ENCODE measurements around the gene CCDC148. TPM values are rescaled to one million over a fixed set of nuclear protein-coding genes. Genes with fewer than 3 reads are reported as not detected.

CCDC148 gene
- total RNA-seq, 1 donor from 2014 or later, result 1.0 TPM

DNA sequence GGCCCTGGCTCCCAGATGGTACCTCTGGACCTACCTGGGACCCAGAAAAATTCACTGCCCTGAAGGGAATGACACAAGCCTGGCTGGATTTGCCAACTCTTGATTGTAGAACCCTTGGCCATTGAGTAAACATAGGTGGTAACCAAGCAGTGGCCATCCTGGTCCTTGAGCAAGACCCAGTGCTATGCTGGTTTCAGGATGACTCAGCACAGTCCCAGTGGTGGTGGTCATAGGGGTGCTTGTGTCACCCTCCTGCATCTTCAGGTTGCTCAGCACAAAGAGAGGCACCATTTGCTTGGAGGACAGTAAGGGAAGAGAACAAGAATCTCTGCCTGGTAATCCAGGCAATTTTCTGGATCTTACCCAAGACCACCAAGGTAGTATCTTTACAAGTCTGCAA lies 302.0 kb downstream of the CCDC148 start:
- Histone ChIP-seq H3K4me3 (ENCODE audit: low read depth, low read length) (no peak overlapping the region), H3K36me3 (ENCODE audit: control insufficient read depth, insufficient read depth, low read length) (no peaks in the 10 kb centered on the region), H3K27me3 (ENCODE audit: control insufficient read depth, insufficient read depth, low read length) (no peaks in the 10 kb centered on the region)
- TF ChIP-seq, protein P1, sequence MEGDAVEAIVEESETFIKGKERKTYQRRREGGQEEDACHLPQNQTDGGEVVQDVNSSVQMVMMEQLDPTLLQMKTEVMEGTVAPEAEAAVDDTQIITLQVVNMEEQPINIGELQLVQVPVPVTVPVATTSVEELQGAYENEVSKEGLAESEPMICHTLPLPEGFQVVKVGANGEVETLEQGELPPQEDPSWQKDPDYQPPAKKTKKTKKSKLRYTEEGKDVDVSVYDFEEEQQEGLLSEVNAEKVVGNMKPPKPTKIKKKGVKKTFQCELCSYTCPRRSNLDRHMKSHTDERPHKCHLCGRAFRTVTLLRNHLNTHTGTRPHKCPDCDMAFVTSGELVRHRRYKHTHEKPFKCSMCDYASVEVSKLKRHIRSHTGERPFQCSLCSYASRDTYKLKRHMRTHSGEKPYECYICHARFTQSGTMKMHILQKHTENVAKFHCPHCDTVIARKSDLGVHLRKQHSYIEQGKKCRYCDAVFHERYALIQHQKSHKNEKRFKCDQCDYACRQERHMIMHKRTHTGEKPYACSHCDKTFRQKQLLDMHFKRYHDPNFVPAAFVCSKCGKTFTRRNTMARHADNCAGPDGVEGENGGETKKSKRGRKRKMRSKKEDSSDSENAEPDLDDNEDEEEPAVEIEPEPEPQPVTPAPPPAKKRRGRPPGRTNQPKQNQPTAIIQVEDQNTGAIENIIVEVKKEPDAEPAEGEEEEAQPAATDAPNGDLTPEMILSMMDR (IDR thresholded peaks at IDR 0.05; ENCODE audit: insufficient read depth, low read length, poor library complexity, severe bottlenecking), result no peak
- no peak for DNase-seq (ENCODE audit: low read depth)

DNA sequence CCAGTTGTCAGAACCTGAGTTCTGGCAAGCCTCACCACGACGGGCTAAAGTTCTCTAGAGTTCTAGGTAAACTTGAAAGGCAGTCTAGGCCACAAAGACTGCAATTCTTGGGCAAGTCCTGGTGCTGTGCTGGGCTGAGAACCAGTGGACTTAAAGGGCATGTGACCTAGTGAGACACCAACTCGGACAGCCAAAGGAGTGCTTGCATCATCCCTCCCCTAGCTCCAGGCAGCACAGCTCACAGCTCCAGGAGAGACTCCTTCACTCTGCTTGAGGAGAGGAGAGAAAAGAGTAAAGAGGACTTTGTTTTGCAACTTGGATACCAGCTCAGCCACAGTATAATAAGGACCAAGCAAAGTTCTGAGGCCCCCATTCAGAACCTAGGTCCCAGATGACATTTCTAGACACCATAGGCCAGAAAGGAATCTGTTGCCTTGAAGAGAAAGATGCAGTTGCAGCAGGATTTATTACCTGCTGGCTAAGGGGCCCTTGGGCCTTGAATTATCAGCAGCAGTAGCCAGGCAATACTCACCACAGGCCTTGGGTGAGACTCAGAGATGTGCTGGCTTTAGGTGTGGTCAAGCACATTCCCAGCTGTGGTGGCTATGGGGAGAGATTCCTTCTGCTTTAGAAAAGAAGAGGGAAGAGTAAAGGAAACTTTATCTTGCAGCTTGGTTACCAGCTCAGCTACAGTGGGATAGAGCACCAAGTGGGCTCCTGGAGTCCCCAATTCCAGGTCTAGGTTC lies 303.1 kb downstream of the CCDC148 start:
- H3K4me3 ChIP-seq (ENCODE audit: low read depth, low read length), result no peak overlapping the region
- TF ChIP-seq, protein P1 (IDR thresholded peaks at IDR 0.05; ENCODE audit: insufficient read depth, low read length, poor library complexity, severe bottlenecking), result no peak
- no peaks in the 10 kb centered on the region for H3K27me3 ChIP-seq (ENCODE audit: control insufficient read depth, insufficient read depth, low read length)
- DNase-seq (ENCODE audit: low read depth), result no peak
- no peaks in the 10 kb centered on the region for H3K36me3 ChIP-seq (ENCODE audit: control insufficient read depth, insufficient read depth, low read length)

DNA sequence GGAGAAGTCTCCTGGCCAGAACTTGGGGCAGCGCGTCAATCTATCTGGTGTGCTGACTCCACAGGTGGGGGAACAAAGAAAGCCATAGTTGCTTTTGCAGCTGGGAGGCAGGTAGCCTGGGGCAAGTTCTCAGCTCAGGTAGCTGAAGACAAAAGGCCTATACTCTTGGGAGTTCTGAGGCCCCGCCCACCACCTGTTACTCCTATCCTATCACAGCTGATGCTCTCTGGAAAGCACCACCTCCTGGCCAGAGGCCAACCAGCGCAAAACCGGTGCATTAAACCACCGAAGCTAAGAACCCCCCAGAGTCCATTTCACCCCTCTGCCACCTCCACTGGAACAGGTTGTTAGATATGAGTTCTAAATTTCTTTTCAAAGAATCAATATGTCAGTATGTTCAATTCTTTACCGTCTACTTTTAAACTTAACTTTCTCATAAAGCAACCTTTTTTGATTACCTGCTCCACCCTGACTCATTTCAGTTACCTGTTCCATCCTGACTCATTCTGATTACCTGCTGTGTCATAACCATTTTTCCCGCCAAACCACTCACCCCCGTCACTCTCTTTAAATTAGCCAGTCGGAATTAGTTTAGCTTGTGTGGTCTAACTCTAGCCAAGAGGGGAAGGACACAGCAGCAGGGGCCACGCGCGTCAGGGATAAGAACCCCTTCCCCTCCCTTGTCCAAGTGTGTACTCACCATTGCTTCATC lies 311.5 kb downstream of the CCDC148 start:
- no peaks in the 10 kb centered on the region for H3K36me3 ChIP-seq (ENCODE audit: control insufficient read depth, insufficient read depth, low read length)
- DNase-seq (ENCODE audit: low read depth), result no peak
- H3K27me3 ChIP-seq (ENCODE audit: control insufficient read depth, insufficient read depth, low read length), result no peaks in the 10 kb centered on the region
- TF ChIP-seq, protein P1 (IDR thresholded peaks at IDR 0.05; ENCODE audit: insufficient read depth, low read length, poor library complexity, severe bottlenecking), result no peak
- H3K4me3 ChIP-seq (ENCODE audit: low read depth, low read length), result no peak overlapping the region

DNA sequence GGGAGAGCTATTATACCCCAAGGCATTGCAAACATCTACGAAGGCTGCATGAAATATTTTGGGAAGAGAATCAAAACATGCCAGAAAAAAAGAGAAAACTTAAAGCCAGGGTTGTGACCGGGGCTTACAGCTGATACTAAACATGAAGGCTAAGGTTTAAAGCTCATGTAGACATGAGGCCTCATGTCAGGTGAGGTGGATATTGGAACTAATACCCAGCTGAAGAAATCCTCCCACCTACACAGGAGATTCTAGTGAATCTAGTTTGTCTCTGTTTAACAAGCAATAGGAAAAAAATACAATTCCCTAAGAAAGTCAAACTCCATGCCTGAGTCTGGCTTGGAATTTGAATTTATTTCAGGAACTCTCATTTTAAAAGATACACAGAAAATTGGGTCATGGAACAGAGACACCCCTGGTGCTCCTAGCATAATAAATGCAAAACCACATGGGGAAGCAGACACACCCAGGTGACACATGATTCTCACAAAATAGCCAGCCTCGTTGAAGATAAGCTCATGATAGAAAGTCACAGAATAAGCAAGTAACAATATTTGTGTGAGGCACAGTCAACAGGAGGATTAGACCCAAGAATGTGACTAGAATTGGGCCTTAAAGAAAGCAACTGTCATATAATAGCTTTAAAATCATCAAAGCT lies 312.7 kb downstream of the CCDC148 start:
- no peak overlapping the region for H3K4me3 ChIP-seq (ENCODE audit: low read depth, low read length)
- DNase-seq (ENCODE audit: low read depth), result no peak
- H3K27me3 ChIP-seq (ENCODE audit: control insufficient read depth, insufficient read depth, low read length), result no peaks in the 10 kb centered on the region
- TF ChIP-seq, protein P1 (IDR thresholded peaks at IDR 0.05; ENCODE audit: insufficient read depth, low read length, poor library complexity, severe bottlenecking), result no peak
- H3K36me3 ChIP-seq (ENCODE audit: control insufficient read depth, insufficient read depth, low read length), result no peaks in the 10 kb centered on the region

DNA sequence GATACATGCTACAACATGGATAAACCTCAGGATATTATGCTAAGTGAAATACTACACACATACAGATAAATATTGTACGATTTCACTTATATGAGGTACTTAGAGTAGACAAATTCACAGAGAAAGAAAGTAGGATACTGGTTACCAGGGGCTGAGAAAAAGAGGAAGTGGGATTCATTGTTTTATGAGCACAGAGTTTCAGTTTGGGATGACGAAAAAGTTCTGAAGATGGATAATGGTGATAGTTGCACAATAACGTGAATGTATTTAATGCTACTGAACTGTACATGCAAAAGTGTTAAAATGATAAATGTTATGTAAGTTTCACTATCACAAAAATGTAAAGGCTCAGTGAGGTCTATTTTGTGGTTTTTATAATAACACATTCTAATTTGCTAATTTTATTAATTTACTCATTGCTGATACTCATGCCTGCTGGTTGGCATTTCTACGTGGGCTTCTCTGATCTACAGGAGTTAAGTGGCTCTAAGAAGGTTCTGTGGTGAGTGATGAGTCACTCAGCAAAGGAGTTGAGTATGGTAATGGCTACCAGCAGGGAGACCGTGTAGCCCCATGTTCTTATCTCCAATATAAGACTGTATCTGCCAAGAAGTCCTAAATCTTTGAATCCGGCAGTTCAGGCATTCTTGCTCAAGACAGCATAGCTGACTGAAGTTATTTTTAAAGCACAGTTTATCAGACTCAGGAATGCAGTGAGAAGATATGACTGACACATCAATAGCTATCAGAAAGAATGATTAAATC lies 313.8 kb downstream of the CCDC148 start:
- H3K27me3 ChIP-seq (ENCODE audit: control insufficient read depth, insufficient read depth, low read length), result no peaks in the 10 kb centered on the region
- no peaks in the 10 kb centered on the region for H3K36me3 ChIP-seq (ENCODE audit: control insufficient read depth, insufficient read depth, low read length)
- TF ChIP-seq, protein P1 (IDR thresholded peaks at IDR 0.05; ENCODE audit: insufficient read depth, low read length, poor library complexity, severe bottlenecking), result no peak
- no peak overlapping the region for H3K4me3 ChIP-seq (ENCODE audit: low read depth, low read length)
- DNase-seq (ENCODE audit: low read depth), result no peak

All from kidney epithelial cell (primary cell).